ENCODE data around the gene AP1S2. TPM values are rescaled to one million over a fixed set of nuclear protein-coding genes. Genes with fewer than 3 reads are reported as not detected.
"Not testable (repeated sequence)": the region's sequence is repeated elsewhere in the genome, so short reads cannot be mapped to it uniquely, and the experiment has no call there.

Gene AP1S2
- total RNA-seq: 10 to 100 TPM; 28.8 to 31.5 TPM

GRCh38 chrX:15854712-15855567 is at the start of gene AP1S2:
AP1S2 (minus strand) TSS chrX:15854813; CDS start chrX:15852524, 2,289 bp downstream.
- Mint-ChIP-seq H3K36me3 (peaks cover 10% of the 10 kb centered on the region), H3K27me3 (peaks cover 2% of the 10 kb centered on the region), H3K4me3 (peak within 1 kb of the TSS; percentile 87), H3K9me3 (no peaks in the 10 kb centered on the region), H3K4me1 (peaks cover 17% of the 10 kb centered on the region), H3K27ac (peak within 1 kb of the TSS; percentile 93)
- DNase-seq (peak; percentile 94), ATAC-seq (ENCODE audit: low read depth) (peak; percentile 95)
- POLR2A ChIA-PET: interaction anchor here (0.5 to 2.7 kb wide), 7 partner anchors 42 to 180 kb away, joined by 3 to 12 read pairs (median 5); partner anchors contain the start of genes CA5B and ZRSR2

GRCh38 chrX:15903186-15903681 is 48.6 kb upstream of the AP1S2 start:
- DNase-seq (no peak), ATAC-seq (ENCODE audit: low read depth) (no peak)

DNA sequence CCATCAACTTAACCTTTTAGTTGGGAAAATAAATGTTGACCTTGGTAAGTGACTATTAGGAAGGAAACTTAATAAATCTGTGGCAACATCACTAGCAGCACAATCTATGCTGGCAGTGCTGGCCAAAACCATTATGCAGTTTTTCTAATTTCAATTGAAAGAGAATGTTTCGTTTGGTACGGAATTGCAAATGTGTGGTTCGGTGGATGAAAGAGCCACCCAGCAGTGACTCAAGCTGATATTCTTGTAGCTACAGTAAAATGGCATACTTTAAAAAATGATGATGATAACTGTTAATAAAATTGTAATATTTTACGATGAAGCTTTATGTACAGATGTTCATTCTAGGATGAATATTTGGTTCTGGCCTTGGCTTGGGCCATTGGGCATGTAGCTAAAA is 40.7 kb upstream of the AP1S2 start:
- Mint-ChIP-seq H3K4me1 (no peaks in the 10 kb centered on the region), H3K9me3 (peaks cover 1% of the 10 kb centered on the region), H3K4me3 (no peak overlapping the region), H3K27ac (no peak overlapping the region), H3K36me3 (peaks cover 1% of the 10 kb centered on the region), H3K27me3 (peaks cover 7% of the 10 kb centered on the region)
- ATAC-seq (ENCODE audit: low read depth): no peak
- POLR2A ChIA-PET: no interaction called here
- DNase-seq: no peak

More at GRCh38 chrX:15903186-15903681, 48.6 kb upstream of the AP1S2 start:
- H3K27ac Mint-ChIP-seq: no peak overlapping the region
- H3K9me3 Mint-ChIP-seq: peaks cover 2% of the 10 kb centered on the region
- H3K4me1 Mint-ChIP-seq: no peaks in the 10 kb centered on the region
- POLR2A ChIA-PET: no interaction called here
- no peaks in the 10 kb centered on the region for H3K27me3 Mint-ChIP-seq
- no peak overlapping the region for H3K4me3 Mint-ChIP-seq
- H3K36me3 Mint-ChIP-seq: no peaks in the 10 kb centered on the region

GRCh38 chrX:15894724-15895123 is 40.1 kb upstream of the AP1S2 start:
- no peak overlapping the region for H3K4me3 Mint-ChIP-seq
- POLR2A ChIA-PET: no interaction called here
- H3K36me3 Mint-ChIP-seq: peaks cover 1% of the 10 kb centered on the region
- H3K9me3 Mint-ChIP-seq: peaks cover 1% of the 10 kb centered on the region
- peaks cover 7% of the 10 kb centered on the region for H3K27me3 Mint-ChIP-seq
- no peaks in the 10 kb centered on the region for H3K4me1 Mint-ChIP-seq
- ATAC-seq (ENCODE audit: low read depth) (no peak), DNase-seq (no peak)
- H3K27ac Mint-ChIP-seq: no peak overlapping the region

DNA sequence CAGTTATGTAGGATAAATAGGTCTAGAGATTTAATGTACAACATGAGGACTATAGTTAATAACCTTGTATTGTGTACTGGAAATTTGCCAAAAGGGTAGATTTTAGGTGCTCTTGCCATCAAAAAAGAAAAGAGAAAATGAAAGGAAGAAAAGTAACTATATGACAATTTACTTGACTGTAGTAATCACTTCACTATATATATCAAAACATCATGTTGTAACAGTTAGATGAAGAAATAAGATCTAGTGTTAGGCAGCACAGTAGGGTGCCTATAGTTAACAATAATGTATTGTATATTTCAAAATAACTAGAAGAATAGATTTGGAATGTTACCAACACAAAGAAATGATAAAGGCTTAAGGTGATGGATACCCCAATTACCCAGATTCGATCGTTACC is 35.9 kb upstream of the AP1S2 start:
- no peaks in the 10 kb centered on the region for H3K9me3 Mint-ChIP-seq
- peaks cover 1% of the 10 kb centered on the region for H3K36me3 Mint-ChIP-seq
- no peak for DNase-seq
- H3K27ac Mint-ChIP-seq: no peak overlapping the region
- H3K4me3 Mint-ChIP-seq: no peak overlapping the region
- POLR2A ChIA-PET: no interaction called here
- H3K4me1 Mint-ChIP-seq: peaks cover 3% of the 10 kb centered on the region
- no peak for ATAC-seq (ENCODE audit: low read depth)
- H3K27me3 Mint-ChIP-seq: peaks cover 7% of the 10 kb centered on the region

GRCh38 chrX:15888062-15888461 is 33.4 kb upstream of the AP1S2 start:
- Mint-ChIP-seq H3K27ac (no peak overlapping the region), H3K4me3 (no peak overlapping the region), H3K36me3 (peaks cover 2% of the 10 kb centered on the region), H3K9me3 (no peaks in the 10 kb centered on the region), H3K27me3 (no peaks in the 10 kb centered on the region), H3K4me1 (peaks cover 9% of the 10 kb centered on the region)
- DNase-seq (no peak), ATAC-seq (ENCODE audit: low read depth) (no peak)
- POLR2A ChIA-PET: no interaction called here

GRCh38 chrX:15883540-15883863 is 28.9 kb upstream of the AP1S2 start:
- H3K4me3 Mint-ChIP-seq: no peak overlapping the region
- peaks cover 5% of the 10 kb centered on the region for H3K36me3 Mint-ChIP-seq
- H3K4me1 Mint-ChIP-seq: peaks cover 13% of the 10 kb centered on the region
- ATAC-seq (ENCODE audit: low read depth): no peak
- H3K9me3 Mint-ChIP-seq: peaks cover 4% of the 10 kb centered on the region
- H3K27me3 Mint-ChIP-seq: no peaks in the 10 kb centered on the region
- H3K27ac Mint-ChIP-seq: no peak overlapping the region
- POLR2A ChIA-PET: no interaction called here
- no peak for DNase-seq

- no peaks in the 10 kb centered on the region for H3K27me3 Mint-ChIP-seq
- peak overlapping the region; percentile 67 for H3K27ac Mint-ChIP-seq
- ATAC-seq (ENCODE audit: low read depth) (peak; percentile 42), DNase-seq (no peak)
- peaks cover 5% of the 10 kb centered on the region for H3K36me3 Mint-ChIP-seq
- H3K4me1 Mint-ChIP-seq: peaks cover 13% of the 10 kb centered on the region
- H3K9me3 Mint-ChIP-seq: peaks cover 4% of the 10 kb centered on the region
- POLR2A ChIA-PET: no interaction called here
- H3K4me3 Mint-ChIP-seq: no peak overlapping the region
These were observed 28.3 kb upstream of the AP1S2 start for GRCh38 chrX:15882704-15883539.

DNA sequence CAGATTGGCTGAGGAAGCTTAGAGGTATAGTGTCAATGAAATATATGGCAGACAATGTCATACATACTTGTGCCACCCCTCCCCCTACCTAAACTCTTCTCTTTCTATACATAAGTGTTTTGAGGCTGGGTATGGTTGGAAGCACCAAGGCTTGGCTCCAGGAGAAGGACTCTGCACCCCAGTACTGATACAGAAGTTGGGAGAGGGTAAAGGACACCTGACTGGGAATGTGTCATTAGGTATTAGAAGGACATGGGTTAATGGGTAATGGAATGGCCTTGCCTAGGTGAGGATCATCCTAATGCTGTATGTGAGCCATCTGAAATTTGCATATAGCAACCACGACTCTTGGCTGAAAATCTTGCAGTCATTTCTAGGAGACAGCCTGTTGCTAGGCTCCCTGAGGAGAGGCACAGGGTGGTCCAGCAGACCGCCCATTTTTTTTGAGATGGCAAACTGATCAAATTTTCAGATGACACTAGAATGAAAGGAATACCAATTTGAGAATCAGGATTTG is 26.8 kb upstream of the AP1S2 start:
- H3K36me3 Mint-ChIP-seq: peaks cover 5% of the 10 kb centered on the region
- DNase-seq (no peak), ATAC-seq (ENCODE audit: low read depth) (no peak)
- no peak overlapping the region for H3K27ac Mint-ChIP-seq
- POLR2A ChIA-PET: no interaction called here
- H3K4me3 Mint-ChIP-seq: no peak overlapping the region
- H3K9me3 Mint-ChIP-seq: peaks cover 4% of the 10 kb centered on the region
- peaks cover 13% of the 10 kb centered on the region for H3K4me1 Mint-ChIP-seq
- H3K27me3 Mint-ChIP-seq: no peaks in the 10 kb centered on the region

- H3K4me1 Mint-ChIP-seq; H3K9me3 Mint-ChIP-seq; H3K36me3 Mint-ChIP-seq; H3K27ac Mint-ChIP-seq; ATAC-seq (ENCODE audit: low read depth); H3K27me3 Mint-ChIP-seq; H3K4me3 Mint-ChIP-seq; POLR2A ChIA-PET; DNase-seq: not testable (repeated sequence)
These were observed 23.3 kb upstream of the AP1S2 start for GRCh38 chrX:15877914-15878313.

GRCh38 chrX:15877380-15877779 is 22.8 kb upstream of the AP1S2 start:
- Mint-ChIP-seq H3K4me1 (no peaks in the 10 kb centered on the region), H3K36me3 (peaks cover 1% of the 10 kb centered on the region), H3K27ac (no peak overlapping the region), H3K27me3 (no peaks in the 10 kb centered on the region), H3K9me3 (peaks cover 4% of the 10 kb centered on the region), H3K4me3 (no peak overlapping the region)
- no peak for ATAC-seq (ENCODE audit: low read depth)
- POLR2A ChIA-PET: no interaction called here
- DNase-seq: no peak

GRCh38 chrX:15874672-15875071 is 20.1 kb upstream of the AP1S2 start:
- Mint-ChIP-seq H3K27me3 (no peaks in the 10 kb centered on the region), H3K36me3 (no peaks in the 10 kb centered on the region), H3K27ac (no peak overlapping the region), H3K9me3 (no peaks in the 10 kb centered on the region), H3K4me3 (no peak overlapping the region), H3K4me1 (no peaks in the 10 kb centered on the region)
- ATAC-seq (ENCODE audit: low read depth) (no peak), DNase-seq (no peak)
- POLR2A ChIA-PET: no interaction called here

GRCh38 chrX:15873566-15873965 is 19.0 kb upstream of the AP1S2 start:
- Mint-ChIP-seq H3K36me3 (no peaks in the 10 kb centered on the region), H3K4me3 (no peak overlapping the region), H3K27ac (no peak overlapping the region), H3K27me3 (no peaks in the 10 kb centered on the region), H3K4me1 (no peaks in the 10 kb centered on the region), H3K9me3 (no peaks in the 10 kb centered on the region)
- ATAC-seq (ENCODE audit: low read depth) (no peak), DNase-seq (no peak)
- POLR2A ChIA-PET: no interaction called here

Data from activated naive CD8-positive, alpha-beta T cell treated with anti-CD3 and anti-CD28 coated beads, Interleukin-2, amount 10 ng/mL, durations not matched to agents 7 days and 5 days (primary cell).